Trophoblast cell (in vitro differentiated cells and primary cell): ENCODE measurements around the gene TMEM272.

Source experiments
- DNase-seq, 2 donors: peaks; one replicate each; pipeline ENCODE4 v3.0.0-alpha.2; 2016
- H2AFZ ChIP-seq: 2 replicates; pipeline ENCODE4 v1.6.1; 2013; ENCODE audit warnings: low read length, moderate library complexity, mild to moderate bottlenecking; ENCODE audit not compliant: insufficient read depth, poor library complexity
- H2AK5ac ChIP-seq: 2 replicates; pipeline ENCODE4 v1.6.1; 2013; ENCODE audit warnings: mild to moderate bottlenecking, low read length
- H2BK120ac ChIP-seq: 2 replicates; pipeline ENCODE4 v1.6.1; 2013; ENCODE audit warnings: low read length, mild to moderate bottlenecking, moderate library complexity; ENCODE audit not compliant: insufficient read depth, poor library complexity
- H2BK12ac ChIP-seq: 2 replicates; pipeline ENCODE4 v1.6.1; 2013; ENCODE audit warnings: mild to moderate bottlenecking, low read length, moderate library complexity
- H2BK5ac ChIP-seq: 2 replicates; pipeline ENCODE4 v1.6.1; 2013; ENCODE audit warnings: low read length, low read depth, moderate library complexity, mild to moderate bottlenecking; ENCODE audit not compliant: poor library complexity
- H3K14ac ChIP-seq: 2 replicates; pipeline ENCODE4 v1.6.1; 2013; ENCODE audit warnings: mild to moderate bottlenecking, low read length
- H3K18ac ChIP-seq: 2 replicates; pipeline ENCODE4 v1.6.1; 2013; ENCODE audit warnings: mild to moderate bottlenecking, low read length
- H3K23ac ChIP-seq: 2 replicates; pipeline ENCODE4 v1.6.1; 2013; ENCODE audit warnings: low read length
- H3K27ac ChIP-seq: 2 replicates; pipeline ENCODE4 v1.5.1; 2013; ENCODE audit warnings: low read depth, mild to moderate bottlenecking, inconsistent platforms, low read length, moderate library complexity
- H3K27me3 ChIP-seq: 2 replicates; pipeline ENCODE4 v1.6.1; 2013; ENCODE audit warnings: inconsistent platforms, mild to moderate bottlenecking, low read length, moderate library complexity; ENCODE audit not compliant: insufficient read depth
- H3K36me3 ChIP-seq, 2 experiments: 1 replicate in 1 of 2; 2 replicates in 1 of 2; pipeline ENCODE4 v1.6.1; 2013; ENCODE audit warnings: low read length in 2 of 2, mild to moderate bottlenecking in 2 of 2, moderate library complexity in 1 of 2; ENCODE audit not compliant: insufficient read depth in 2 of 2, control insufficient read depth in 1 of 2
- H3K4ac ChIP-seq: 2 replicates; pipeline ENCODE4 v1.6.1; 2013; ENCODE audit warnings: low read depth, mild to moderate bottlenecking, low read length, moderate library complexity
- H3K4me1 ChIP-seq, 2 experiments: 1 replicate in 1 of 2; 2 replicates in 1 of 2; pipeline ENCODE4 v1.6.1; 2013; ENCODE audit warnings: low read length in 2 of 2, mild to moderate bottlenecking in 2 of 2, moderate library complexity in 1 of 2; ENCODE audit not compliant: insufficient read depth in 2 of 2, control insufficient read depth in 1 of 2
- H3K4me2 ChIP-seq: 2 replicates; pipeline ENCODE4 v1.6.1; 2013; ENCODE audit warnings: inconsistent platforms, mild to moderate bottlenecking, low read length, moderate library complexity
- H3K4me3 ChIP-seq: 2 replicates; pipeline ENCODE4 v1.5.1; 2013; ENCODE audit warnings: mild to moderate bottlenecking, low read depth, low read length, inconsistent platforms
- H3K79me1 ChIP-seq: one replicate; pipeline ENCODE4 v1.6.1; 2013; ENCODE audit warnings: low read length
- H3K79me2 ChIP-seq: 2 replicates; pipeline ENCODE4 v1.6.1; 2013; ENCODE audit warnings: low read length, mild to moderate bottlenecking; ENCODE audit not compliant: control insufficient read depth, insufficient read depth, poor library complexity
- H3K9ac ChIP-seq: 2 replicates; pipeline ENCODE4 v1.6.1; 2013; ENCODE audit warnings: mild to moderate bottlenecking, low read length
- H3K9me3 ChIP-seq: 2 replicates; pipeline ENCODE4 v1.6.1; 2013; ENCODE audit warnings: low read depth, mild to moderate bottlenecking, control low read depth, inconsistent platforms, low read length; ENCODE audit not compliant: insufficient read depth
- H4K12ac ChIP-seq: 2 replicates; pipeline ENCODE4 v1.6.1; 2013; ENCODE audit warnings: low read depth, mild to moderate bottlenecking, low read length, moderate library complexity
- H4K8ac ChIP-seq: 2 replicates; pipeline ENCODE4 v1.6.1; 2013; ENCODE audit warnings: low read depth, mild to moderate bottlenecking, low read length, moderate library complexity
- H4K91ac ChIP-seq: one replicate; pipeline ENCODE4 v1.6.1; 2013; ENCODE audit warnings: low read depth, mild to moderate bottlenecking, low read length, moderate library complexity
- WGBS: extraction: QIAGEN DNeasy Blood & Tissue Kit; methylation state at CpG from one replicate; pipeline ENCODE4 v1.1.7; 2013; ENCODE audit warnings: missing lambda C conversion rate; ENCODE audit not compliant: insufficient read length, insufficient coverage; ENCODE audit errors: extremely low coverage; 5-methylcytosine and 5-hydroxymethylcytosine counted together

TMEM272 gene

DNA sequence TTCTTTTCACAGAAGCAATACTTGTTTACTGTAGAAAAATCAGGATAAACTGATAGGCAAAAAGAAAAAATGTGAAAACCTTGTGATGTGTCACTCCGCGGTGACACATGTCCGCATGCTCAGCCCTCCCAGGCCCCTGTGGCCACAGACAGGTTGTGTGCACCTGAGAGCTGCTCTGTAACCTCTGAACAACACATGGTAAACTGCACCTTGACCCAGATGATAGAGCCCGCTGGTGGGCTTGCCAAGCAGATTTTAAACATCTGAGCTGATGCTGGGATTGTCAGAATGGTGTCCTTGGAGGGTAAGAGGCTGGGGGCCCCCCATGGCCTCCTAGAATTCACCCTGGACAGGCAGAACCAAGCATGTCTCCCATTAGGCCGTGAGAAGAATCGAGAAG lies 74.8 kb downstream of the TMEM272 start:
- Histone ChIP-seq H3K9ac (no peak overlapping the region), H3K4me2 (no peak overlapping the region), H2AK5ac (no peak overlapping the region), H2AFZ (no peak overlapping the region), H3K4me1 (no peaks in the 10 kb centered on the region), H3K79me1 (no peaks in the 10 kb centered on the region), H3K23ac (no peak overlapping the region), H3K14ac (no peak overlapping the region), H3K4ac (no peak overlapping the region), H4K91ac (no peak overlapping the region), H3K9me3 (no peaks in the 10 kb centered on the region), H3K27me3 (no peaks in the 10 kb centered on the region), H3K4me3 (no peak overlapping the region), H3K36me3 (peaks cover 9 to 12% of the 10 kb centered on the region in 2 experiments), H3K79me2 (no peaks in the 10 kb centered on the region), H4K8ac (no peak overlapping the region), H3K27ac (no peak overlapping the region), H2BK12ac (no peak overlapping the region), H4K12ac (no peak overlapping the region), H3K18ac (no peak overlapping the region), H2BK120ac (no peak overlapping the region), H2BK5ac (no peak overlapping the region)
- WGBS, result no CpG with 5 or more reads among the region's 6 CpGs
- DNase-seq, result peak; percentile 9 to 49

DNA sequence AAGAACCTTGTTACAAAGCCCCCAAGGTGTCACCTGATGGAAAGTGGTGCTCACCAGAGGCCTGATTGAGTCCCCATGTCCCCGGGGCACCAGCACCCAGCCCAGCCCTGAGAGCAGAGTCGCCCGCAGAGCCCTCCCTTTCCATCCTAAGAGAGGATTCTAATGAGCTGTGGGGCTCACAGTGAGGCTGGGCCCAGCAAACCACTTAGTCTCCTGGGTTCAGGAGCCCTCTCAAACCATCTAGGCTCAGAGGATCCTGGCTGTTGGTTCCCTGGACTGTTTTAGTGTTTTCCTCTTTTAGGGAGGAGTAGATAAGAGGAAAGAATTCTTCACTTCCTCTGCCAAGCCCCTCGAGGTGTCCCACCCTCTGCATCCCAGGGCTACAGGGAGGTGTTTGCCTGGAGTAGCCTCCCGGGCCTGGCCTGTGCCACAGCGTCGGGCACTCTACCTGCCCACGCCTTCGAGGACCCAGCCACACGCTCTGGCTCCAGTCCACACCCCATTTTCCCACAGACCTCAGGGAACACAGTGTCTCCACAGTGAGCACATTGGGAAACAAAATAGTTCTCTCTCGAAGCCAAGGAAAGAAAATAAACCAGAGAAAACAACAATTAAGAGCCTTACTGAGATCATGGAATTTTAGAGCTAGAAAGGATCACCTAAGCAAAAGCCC lies 75.4 kb downstream of the TMEM272 start:
- H4K91ac ChIP-seq, result no peak overlapping the region
- no peaks in the 10 kb centered on the region for H3K9me3 ChIP-seq
- H3K4ac ChIP-seq, result no peak overlapping the region
- no peak overlapping the region for H2AFZ ChIP-seq
- no peak overlapping the region for H4K8ac ChIP-seq
- H2BK5ac ChIP-seq, result no peak overlapping the region
- H3K23ac ChIP-seq, result no peak overlapping the region
- no peak overlapping the region for H2BK12ac ChIP-seq
- no peak overlapping the region for H3K9ac ChIP-seq
- WGBS, result no CpG with 5 or more reads among the region's 11 CpGs
- no peak overlapping the region for H3K4me2 ChIP-seq
- H3K79me1 ChIP-seq, result no peaks in the 10 kb centered on the region
- no peak overlapping the region for H3K14ac ChIP-seq
- H3K4me3 ChIP-seq, result no peak overlapping the region
- no peaks in the 10 kb centered on the region for H3K79me2 ChIP-seq
- no peak overlapping the region for H4K12ac ChIP-seq
- H2AK5ac ChIP-seq, result no peak overlapping the region
- H3K18ac ChIP-seq, result no peak overlapping the region
- peaks cover 0 to 4% of the 10 kb centered on the region in 2 experiments for H3K4me1 ChIP-seq
- DNase-seq, result peak in 1 of 2 donors; percentile 7
- H3K27ac ChIP-seq, result no peak overlapping the region
- H3K27me3 ChIP-seq, result no peaks in the 10 kb centered on the region
- H3K36me3 ChIP-seq, result peaks cover 12 to 13% of the 10 kb centered on the region in 2 experiments
- no peak overlapping the region for H2BK120ac ChIP-seq

DNA sequence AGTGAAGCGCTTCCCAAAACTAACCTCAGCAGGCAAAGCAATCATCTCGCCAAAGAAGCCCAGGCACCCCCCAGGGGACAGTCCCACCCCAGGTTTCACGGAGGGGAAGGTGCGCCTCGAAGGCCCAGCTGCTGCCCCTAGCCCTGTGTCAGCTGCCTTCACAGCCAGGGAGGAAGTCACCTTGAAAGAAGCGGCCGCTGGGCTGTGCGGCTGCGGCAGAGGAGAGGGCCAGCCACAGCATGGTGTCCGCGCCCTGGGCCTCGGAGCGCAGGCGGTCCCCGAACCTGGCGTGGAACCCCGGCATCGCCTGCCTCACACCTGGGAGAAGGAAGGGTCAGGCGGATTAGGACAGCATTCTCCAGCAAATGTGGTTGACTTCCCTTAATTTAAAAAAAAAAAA lies 76.0 kb downstream of the TMEM272 start:
- Histone ChIP-seq H4K91ac (no peak overlapping the region), H3K4me2 (no peak overlapping the region), H3K27ac (no peak overlapping the region), H3K79me1 (no peaks in the 10 kb centered on the region), H3K9ac (no peak overlapping the region), H3K4ac (no peak overlapping the region), H2BK120ac (no peak overlapping the region), H4K8ac (peak overlapping the region; percentile 7), H3K79me2 (no peaks in the 10 kb centered on the region), H3K9me3 (no peaks in the 10 kb centered on the region), H3K36me3 (peaks cover 14 to 15% of the 10 kb centered on the region in 2 experiments), H4K12ac (no peak overlapping the region), H2AFZ (peak overlapping the region; percentile 21), H3K18ac (no peak overlapping the region), H3K27me3 (no peaks in the 10 kb centered on the region), H3K4me3 (no peak overlapping the region), H2BK5ac (no peak overlapping the region), H3K14ac (no peak overlapping the region), H3K23ac (no peak overlapping the region), H2AK5ac (no peak overlapping the region), H2BK12ac (no peak overlapping the region), H3K4me1 (peaks cover 0 to 4% of the 10 kb centered on the region in 2 experiments)
- no peak for DNase-seq
- WGBS, result no CpG with 5 or more reads among the region's 19 CpGs

DNA sequence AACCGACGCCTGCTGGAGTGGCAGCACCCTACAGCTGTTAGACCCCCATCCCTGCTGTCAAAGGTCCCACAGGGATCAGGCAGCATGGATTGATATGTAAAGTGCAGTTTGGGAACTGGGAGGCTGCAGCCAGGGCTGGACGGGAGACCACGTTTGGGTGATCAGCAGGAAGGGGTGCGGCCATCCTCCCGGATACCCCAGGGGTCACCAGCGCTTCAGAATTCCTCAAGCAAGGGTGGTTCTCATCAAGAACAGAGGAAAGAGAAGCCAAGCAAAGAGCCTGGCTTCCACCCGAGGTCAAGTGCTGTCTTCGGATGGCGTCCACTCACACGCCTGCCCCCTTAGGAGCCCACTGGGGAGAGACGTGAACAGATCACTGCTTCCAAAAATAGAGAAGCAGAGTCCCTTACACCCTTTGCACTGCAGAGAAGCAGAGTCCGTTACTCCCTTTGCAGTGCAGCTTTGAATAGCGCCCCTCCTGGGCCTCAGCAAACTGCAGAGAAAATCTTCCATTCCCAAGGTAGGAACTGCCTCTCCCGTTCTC lies 76.5 kb downstream of the TMEM272 start:
- no peak overlapping the region for H4K12ac ChIP-seq
- no peak overlapping the region for H3K27ac ChIP-seq
- WGBS, result no CpG with 5 or more reads among the region's 15 CpGs
- H4K91ac ChIP-seq, result no peak overlapping the region
- H3K14ac ChIP-seq, result no peak overlapping the region
- H3K36me3 ChIP-seq, result peaks cover 15 to 16% of the 10 kb centered on the region in 2 experiments
- no peak overlapping the region for H2BK5ac ChIP-seq
- H3K79me1 ChIP-seq, result no peaks in the 10 kb centered on the region
- DNase-seq, result no peak
- H4K8ac ChIP-seq, result no peak overlapping the region
- H3K4me3 ChIP-seq, result no peak overlapping the region
- no peaks in the 10 kb centered on the region for H3K27me3 ChIP-seq
- H3K4me2 ChIP-seq, result no peak overlapping the region
- H3K18ac ChIP-seq, result no peak overlapping the region
- no peak overlapping the region for H3K9ac ChIP-seq
- H2BK12ac ChIP-seq, result no peak overlapping the region
- peaks cover 0 to 4% of the 10 kb centered on the region in 2 experiments for H3K4me1 ChIP-seq
- H2BK120ac ChIP-seq, result no peak overlapping the region
- H2AFZ ChIP-seq, result no peak overlapping the region
- H2AK5ac ChIP-seq, result no peak overlapping the region
- H3K23ac ChIP-seq, result no peak overlapping the region
- no peaks in the 10 kb centered on the region for H3K79me2 ChIP-seq
- H3K4ac ChIP-seq, result no peak overlapping the region
- no peaks in the 10 kb centered on the region for H3K9me3 ChIP-seq
